Naive thymus-derived CD4-positive, alpha-beta T cell (primary cell): ENCODE results near the gene PSMD1. TPM values are rescaled to one million over a fixed set of nuclear protein-coding genes. Genes with fewer than 3 reads are reported as not detected.
"Not testable (repeated sequence)": the region's sequence is repeated elsewhere in the genome, so short reads cannot be mapped to it uniquely, and the experiment has no call there.

Experiments
- ATAC-seq: fragments of 150-1000 bp; cut with Tn5 transposase; 2 replicates; pipeline ENCODE4 v1.10.0; 2021; ENCODE audit warnings: mild to moderate bottlenecking, moderate library complexity
- CTCF ChIA-PET: fragments of 350-600 bp; sonication (Branson Sonifier 250); formaldehyde crosslinking; loops from one replicate; lab custom pipeline; 2021; ENCODE audit warnings: antibody characterized with exemption; lab: Charles Lee
- POLR2A ChIA-PET: fragments of 350-600 bp; sonication (Branson Sonifier 250); formaldehyde crosslinking; loops from one replicate; lab custom pipeline; 2021; ENCODE audit warnings: antibody characterized with exemption, inconsistent platforms; lab: Charles Lee
- DNase-seq, 9 donors: peaks; one replicate each; pipeline versions ENCODE4 v3.0.0 to v3.0.0-alpha.2; 2020 to 2022; ENCODE audit warnings: mixed read lengths in 1 of 9
- H3K27ac ChIP-seq: one replicate; pipeline ENCODE4 v1.7.0; 2013; ENCODE audit warnings: mild to moderate bottlenecking, low read depth, low read length, moderate library complexity
- H3K27me3 ChIP-seq, 2 donors: one replicate each; pipeline ENCODE4 v1.7.0; 2013; ENCODE audit warnings: low read length in 2 of 2, mild to moderate bottlenecking in 2 of 2, moderate library complexity in 2 of 2; ENCODE audit not compliant: control insufficient read depth in 2 of 2, insufficient read depth in 2 of 2
- H3K36me3 ChIP-seq, 3 experiments: 1 replicate in 2 of 3; 2 replicates in 1 of 3; pipeline ENCODE4 v1.7.0; 2013; ENCODE audit warnings: low read length in 3 of 3, mild to moderate bottlenecking in 3 of 3, moderate library complexity in 1 of 3; ENCODE audit not compliant: insufficient read depth in 3 of 3, control insufficient read depth in 2 of 3
- H3K4me1 ChIP-seq, 2 donors: one replicate each; pipeline ENCODE4 v1.7.0; 2013; ENCODE audit warnings: low read length in 2 of 2, mild to moderate bottlenecking in 2 of 2, moderate library complexity in 1 of 2; ENCODE audit not compliant: control insufficient read depth in 2 of 2, insufficient read depth in 2 of 2
- H3K4me3 ChIP-seq: 2 replicates; pipeline ENCODE4 v1.7.0; 2013; ENCODE audit warnings: mild to moderate bottlenecking, low read length
- H3K9me3 ChIP-seq, 3 experiments: 1 replicate in 2 of 3; 2 replicates in 1 of 3; pipeline ENCODE4 v1.7.0; 2013; ENCODE audit warnings: low read length in 3 of 3; ENCODE audit not compliant: control insufficient read depth in 2 of 3
- H3K27ac Mint-ChIP-seq, 9 donors: one replicate each; pipeline ENCODE4 v1.8.0; 2020 to 2022; ENCODE audit warnings: mixed read lengths in 9 of 9, mild to moderate bottlenecking in 8 of 9, moderate library complexity in 5 of 9, inconsistent platforms in 2 of 9
- H3K27me3 Mint-ChIP-seq, 5 donors: one replicate each; pipeline ENCODE4 v1.8.0; 2021 to 2022; ENCODE audit warnings: mixed read lengths in 5 of 5, mild to moderate bottlenecking in 1 of 5
- H3K36me3 Mint-ChIP-seq, 5 donors: one replicate each; pipeline ENCODE4 v1.8.0; 2020 to 2022; ENCODE audit warnings: mixed read lengths in 5 of 5, mild to moderate bottlenecking in 3 of 5, inconsistent platforms in 1 of 5
- H3K4me1 Mint-ChIP-seq, 7 donors: one replicate each; pipeline ENCODE4 v1.8.0; 2020 to 2022; ENCODE audit warnings: mixed read lengths in 7 of 7, mild to moderate bottlenecking in 3 of 7, inconsistent platforms in 1 of 7
- H3K4me3 Mint-ChIP-seq, 10 donors: one replicate each; pipeline ENCODE4 v1.8.0; 2020 to 2022; ENCODE audit warnings: mild to moderate bottlenecking in 10 of 10, mixed read lengths in 10 of 10, moderate library complexity in 6 of 10, inconsistent platforms in 2 of 10
- H3K9me3 Mint-ChIP-seq, 11 donors: one replicate each; pipeline ENCODE4 v1.8.0; 2020 to 2022; ENCODE audit warnings: mixed read lengths in 11 of 11, mild to moderate bottlenecking in 4 of 11, inconsistent platforms in 1 of 11, moderate library complexity in 1 of 11
- intact Hi-C, 2 donors: fragments of 100-400 bp; cut with micrococcal nuclease; formaldehyde crosslinking; loops; one replicate each; pipeline ENCODE4 v1.15.1; 2023
- polyA plus RNA-seq, 2 donors: library from polyadenylated mRNA; unstranded; fragments of 300-500 nt; fragmentation: Illumina TruSeq; gene quantifications; one replicate each; pipeline ENCODE4 v1.2.3, GENCODE V29; 2021
- total RNA-seq, 6 experiments: library from RNA in 5 of 6; stranded (reverse) in 5 of 6; gene quantifications; 1 replicate in 5 of 6; 2 replicates in 1 of 6; pipeline ENCODE4 v1.2.3 and lab custom pipeline; 2021 to 2026

Gene PSMD1
- total and polyA plus RNA-seq, 7 experiments from 2014 or later = 30.3 to 121 (median 46.2) TPM

- ChIA-PET CTCF (no interaction called here), POLR2A (no interaction called here)
- Mint-ChIP-seq H3K27ac (no peak overlapping the region), H3K4me3 (no peak overlapping the region), H3K36me3 (no peaks in the 10 kb centered on the region), H3K27me3 (peaks cover 16 to 64% (median 24%) of the 10 kb centered on the region in 5 donors), H3K4me1 (peaks cover 0 to 3% (median 0%) of the 10 kb centered on the region in 7 donors), H3K9me3 (peaks cover 0 to 3% (median 0%) of the 10 kb centered on the region in 11 donors)
- no peak for ATAC-seq
- no peak for DNase-seq
- H3K4me1 ChIP-seq = no peaks in the 10 kb centered on the region
- peaks cover 0 to 3% of the 10 kb centered on the region in 2 donors for H3K27me3 ChIP-seq
- H3K4me3 ChIP-seq = no peak overlapping the region
- intact Hi-C loops = no loop called here
- H3K36me3 ChIP-seq = no peaks in the 10 kb centered on the region
- H3K27ac ChIP-seq = no peak overlapping the region
- no peaks in the 10 kb centered on the region for H3K9me3 ChIP-seq
These were observed 135.5 kb downstream of the PSMD1 start for GRCh38 chr2:231191896-231192872.

- Mint-ChIP-seq H3K27me3 (peaks cover 15 to 60% (median 20%) of the 10 kb centered on the region in 5 donors), H3K36me3 (no peaks in the 10 kb centered on the region), H3K27ac (no peak overlapping the region), H3K9me3 (peaks cover 0 to 3% (median 0%) of the 10 kb centered on the region in 11 donors), H3K4me3 (no peak overlapping the region), H3K4me1 (peaks cover 0 to 13% (median 6%) of the 10 kb centered on the region in 7 donors)
- DNase-seq = no peak
- H3K9me3 ChIP-seq = no peaks in the 10 kb centered on the region
- ChIA-PET POLR2A (no interaction called here), CTCF (no interaction called here)
- peaks cover 0 to 3% of the 10 kb centered on the region in 2 donors for H3K27me3 ChIP-seq
- ATAC-seq = no peak
- H3K27ac ChIP-seq = no peak overlapping the region
- no peak overlapping the region for H3K4me3 ChIP-seq
- H3K4me1 ChIP-seq = peaks cover 0 to 4% of the 10 kb centered on the region in 2 donors
- intact Hi-C loops = no loop called here
- H3K36me3 ChIP-seq = peaks cover 0 to 2% (median 0%) of the 10 kb centered on the region in 3 experiments
These were observed 136.5 kb downstream of the PSMD1 start for GRCh38 chr2:231193216-231193615.

- peak overlapping the region in 2 of 9 donors; percentile 33 to 76 for H3K27ac Mint-ChIP-seq
- H3K9me3 Mint-ChIP-seq = no peaks in the 10 kb centered on the region
- H3K4me3 Mint-ChIP-seq = peak overlapping the region in 7 of 10 donors; percentile 30 to 67 (median 60)
- H3K27me3 Mint-ChIP-seq = peaks cover 4 to 51% (median 9%) of the 10 kb centered on the region in 5 donors
- H3K4me1 ChIP-seq = peaks cover 0 to 4% of the 10 kb centered on the region in 2 donors
- peaks cover 0 to 15% (median 13%) of the 10 kb centered on the region in 7 donors for H3K4me1 Mint-ChIP-seq
- POLR2A ChIA-PET = no interaction called here
- H3K36me3 Mint-ChIP-seq = no peaks in the 10 kb centered on the region
- H3K27me3 ChIP-seq = peaks cover 0 to 3% of the 10 kb centered on the region in 2 donors
- DNase-seq (no peak), ATAC-seq (no peak)
- CTCF ChIA-PET = interaction anchor here (0.7 kb wide), 1 partner anchor 38 kb away, joined by 3 read pairs; no protein-coding TSS in a partner anchor
- no peaks in the 10 kb centered on the region for H3K9me3 ChIP-seq
- H3K36me3 ChIP-seq = peaks cover 0 to 4% (median 0%) of the 10 kb centered on the region in 3 experiments
- no peak overlapping the region for H3K4me3 ChIP-seq
- H3K27ac ChIP-seq = no peak overlapping the region
- intact Hi-C loops = no loop called here
These were observed 139.9 kb downstream of the PSMD1 start for GRCh38 chr2:231196592-231196991.

- H3K36me3 Mint-ChIP-seq, H3K9me3 Mint-ChIP-seq, intact Hi-C loops: not testable (repeated sequence)
These were observed 140.5 kb downstream of the PSMD1 start for GRCh38 chr2:231197196-231197595.

GRCh38 chr2:231197706-231198290 is 141.1 kb downstream of the PSMD1 start:
- intact Hi-C loops = loop anchor here in 1 of 2 donors (1.0 kb wide), 1 partner anchor 141 kb away; the partner anchor contains the start of gene PSMD1
- peak overlapping the region; percentile 61 for H3K27ac ChIP-seq
- H3K4me1 Mint-ChIP-seq = peaks cover 0 to 15% (median 13%) of the 10 kb centered on the region in 7 donors
- ATAC-seq (peak; percentile 10), DNase-seq (peak in 1 of 9 donors; percentile 2)
- POLR2A ChIA-PET = interaction anchor here (0.6 kb wide), 1 partner anchor 21 kb away, joined by 3 read pairs; no protein-coding TSS in a partner anchor
- H3K4me3 Mint-ChIP-seq = peak overlapping the region; percentile 87 to 97 (median 94)
- H3K27me3 Mint-ChIP-seq = peaks cover 0 to 41% (median 0%) of the 10 kb centered on the region in 5 donors
- CTCF ChIA-PET = interaction anchor here (0.6 kb wide), 1 partner anchor 18 kb away, joined by 3 read pairs; no protein-coding TSS in a partner anchor
- peak overlapping the region in 6 of 9 donors; percentile 38 to 81 (median 64) for H3K27ac Mint-ChIP-seq
- no peaks in the 10 kb centered on the region for H3K27me3 ChIP-seq
- H3K4me3 ChIP-seq = peak overlapping the region; percentile 100
- H3K9me3 ChIP-seq = no peaks in the 10 kb centered on the region
- H3K36me3 ChIP-seq = peaks cover 0 to 4% (median 0%) of the 10 kb centered on the region in 3 experiments
- H3K36me3 Mint-ChIP-seq = no peaks in the 10 kb centered on the region
- H3K4me1 ChIP-seq = peaks cover 0 to 4% of the 10 kb centered on the region in 2 donors
- no peaks in the 10 kb centered on the region for H3K9me3 Mint-ChIP-seq

More at GRCh38 chr2:231197196-231197595, 140.5 kb downstream of the PSMD1 start:
- H3K9me3 ChIP-seq, H3K36me3 ChIP-seq, DNase-seq, H3K27ac Mint-ChIP-seq, H3K4me1 ChIP-seq, H3K27me3 ChIP-seq, ATAC-seq, H3K27ac ChIP-seq, H3K4me3 ChIP-seq, POLR2A ChIA-PET: not testable (repeated sequence)
- Mint-ChIP-seq H3K4me1 (peaks cover 0 to 15% (median 13%) of the 10 kb centered on the region in 7 donors), H3K27me3 (peaks cover 4 to 47% (median 6%) of the 10 kb centered on the region in 5 donors), H3K4me3 (peak overlapping the region; percentile 87 to 97 (median 94))
- CTCF ChIA-PET = interaction anchor here (0.6 kb wide), 1 partner anchor 17 kb away, joined by 3 read pairs; no protein-coding TSS in a partner anchor
